ENCODE measurements around the gene ANKH.

ANKH gene

DNA sequence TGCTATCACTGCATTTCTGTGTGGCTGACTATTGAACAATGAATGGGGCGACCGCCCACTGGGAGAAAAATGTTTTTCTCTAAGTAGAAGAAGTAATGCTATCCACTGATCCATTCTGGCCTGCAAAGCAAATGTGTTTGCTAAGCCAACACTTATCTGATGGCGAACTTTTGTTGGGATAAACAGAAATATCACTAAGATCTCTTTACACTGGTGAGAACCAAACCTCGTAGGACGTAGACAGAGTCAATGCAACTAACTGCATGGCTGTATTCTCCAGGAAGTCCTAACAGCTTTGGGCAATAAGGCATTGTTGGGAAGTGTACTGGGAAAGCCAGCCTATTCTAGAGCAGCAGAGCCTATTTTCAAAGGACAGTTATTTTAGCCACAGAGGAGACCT lies 77.7 kb downstream of the ANKH start:
- no peak for DNase-seq (ENCODE audit: low read depth)
- no peak overlapping the region for H3K4me3 ChIP-seq (ENCODE audit: low read length)
- TF ChIP-seq, protein P1, sequence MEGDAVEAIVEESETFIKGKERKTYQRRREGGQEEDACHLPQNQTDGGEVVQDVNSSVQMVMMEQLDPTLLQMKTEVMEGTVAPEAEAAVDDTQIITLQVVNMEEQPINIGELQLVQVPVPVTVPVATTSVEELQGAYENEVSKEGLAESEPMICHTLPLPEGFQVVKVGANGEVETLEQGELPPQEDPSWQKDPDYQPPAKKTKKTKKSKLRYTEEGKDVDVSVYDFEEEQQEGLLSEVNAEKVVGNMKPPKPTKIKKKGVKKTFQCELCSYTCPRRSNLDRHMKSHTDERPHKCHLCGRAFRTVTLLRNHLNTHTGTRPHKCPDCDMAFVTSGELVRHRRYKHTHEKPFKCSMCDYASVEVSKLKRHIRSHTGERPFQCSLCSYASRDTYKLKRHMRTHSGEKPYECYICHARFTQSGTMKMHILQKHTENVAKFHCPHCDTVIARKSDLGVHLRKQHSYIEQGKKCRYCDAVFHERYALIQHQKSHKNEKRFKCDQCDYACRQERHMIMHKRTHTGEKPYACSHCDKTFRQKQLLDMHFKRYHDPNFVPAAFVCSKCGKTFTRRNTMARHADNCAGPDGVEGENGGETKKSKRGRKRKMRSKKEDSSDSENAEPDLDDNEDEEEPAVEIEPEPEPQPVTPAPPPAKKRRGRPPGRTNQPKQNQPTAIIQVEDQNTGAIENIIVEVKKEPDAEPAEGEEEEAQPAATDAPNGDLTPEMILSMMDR (IDR thresholded peaks at IDR 0.05; ENCODE audit: insufficient read depth, low read depth, low read length, missing control alignments) = no peak

DNA sequence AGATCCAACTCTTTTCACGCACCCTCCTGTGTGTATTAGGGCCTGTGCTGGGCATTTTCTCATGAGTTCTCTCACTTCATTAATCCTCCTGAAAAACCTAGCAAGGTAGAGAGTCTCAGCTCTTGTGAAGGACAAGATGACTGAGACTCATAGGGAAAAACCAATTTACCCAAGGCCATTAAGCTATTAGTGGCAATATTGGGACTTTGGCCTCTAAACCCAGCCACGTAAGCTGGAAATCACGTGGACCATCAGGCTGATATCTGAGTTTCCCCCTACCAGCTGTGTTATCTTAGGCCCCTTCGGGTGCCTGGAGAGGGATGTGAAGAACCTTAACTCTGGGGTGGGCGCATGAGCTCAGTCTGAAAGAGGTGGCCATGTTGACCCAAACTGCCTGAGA lies 80.7 kb downstream of the ANKH start:
- H3K4me3 ChIP-seq (ENCODE audit: low read length) = no peak overlapping the region
- TF ChIP-seq, protein P1 (IDR thresholded peaks at IDR 0.05; ENCODE audit: insufficient read depth, low read depth, low read length, missing control alignments) = no peak
- no peak for DNase-seq (ENCODE audit: low read depth)

DNA sequence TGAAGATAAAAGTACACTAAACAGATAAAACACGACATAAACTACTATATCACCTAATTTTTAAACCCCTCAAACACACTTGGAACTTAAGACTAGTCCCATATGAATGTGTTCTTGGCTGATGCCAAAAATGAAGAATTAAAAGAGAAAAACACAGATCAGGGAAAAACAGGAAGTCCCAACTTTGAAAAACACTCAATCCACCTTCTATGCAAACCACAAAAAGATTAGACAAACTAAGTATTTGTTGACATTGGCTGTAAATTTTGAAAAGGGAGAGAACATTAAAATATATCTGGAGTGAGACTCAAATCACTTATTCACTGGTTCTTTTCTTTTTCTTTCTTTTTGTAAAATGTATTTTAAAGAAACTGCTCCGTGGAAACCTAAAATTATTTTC lies 81.4 kb downstream of the ANKH start:
- TF ChIP-seq, protein P1 (IDR thresholded peaks at IDR 0.05; ENCODE audit: insufficient read depth, low read depth, low read length, missing control alignments) = no peak
- H3K4me3 ChIP-seq (ENCODE audit: low read length) = no peak overlapping the region
- no peak for DNase-seq (ENCODE audit: low read depth)

DNA sequence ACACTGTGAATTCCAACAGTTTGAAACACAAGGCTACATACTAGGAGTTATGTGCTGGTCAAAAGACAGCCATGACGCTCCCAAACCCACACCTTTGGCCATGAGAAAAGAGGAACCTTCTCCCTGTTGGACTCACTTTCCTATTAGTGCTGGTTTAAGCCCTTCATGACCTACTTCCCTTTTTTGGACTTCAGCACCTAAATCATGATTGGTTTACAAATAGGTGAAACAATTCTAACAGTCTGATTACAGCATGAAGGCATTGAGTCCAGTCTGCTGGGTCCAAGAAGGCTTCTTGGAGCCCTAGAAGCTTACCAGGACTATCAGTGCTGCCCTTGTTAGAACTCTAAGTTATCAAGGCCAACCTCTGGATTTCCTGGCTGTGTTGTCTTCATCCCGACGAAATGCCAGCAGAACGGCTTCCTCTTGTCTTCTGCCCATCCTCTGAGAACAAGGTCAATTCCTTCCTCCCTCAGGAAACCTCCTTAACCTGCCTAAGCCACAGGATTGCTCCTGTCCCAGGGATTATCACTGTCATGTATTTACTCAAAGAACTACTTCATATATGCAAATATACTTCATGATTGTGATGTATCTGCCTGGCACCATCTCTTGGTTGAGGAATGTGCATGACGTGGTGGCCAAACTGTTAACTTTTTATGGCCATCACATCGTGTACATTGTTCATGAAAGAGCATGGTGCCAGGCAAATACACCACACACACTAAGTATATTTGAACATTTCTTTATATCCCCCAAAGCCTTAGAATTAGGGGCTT lies 83.6 kb downstream of the ANKH start:
- no peak for DNase-seq (ENCODE audit: low read depth)
- no peak overlapping the region for H3K4me3 ChIP-seq (ENCODE audit: low read length)
- TF ChIP-seq, protein P1 (IDR thresholded peaks at IDR 0.05; ENCODE audit: insufficient read depth, low read depth, low read length, missing control alignments) = no peak

DNA sequence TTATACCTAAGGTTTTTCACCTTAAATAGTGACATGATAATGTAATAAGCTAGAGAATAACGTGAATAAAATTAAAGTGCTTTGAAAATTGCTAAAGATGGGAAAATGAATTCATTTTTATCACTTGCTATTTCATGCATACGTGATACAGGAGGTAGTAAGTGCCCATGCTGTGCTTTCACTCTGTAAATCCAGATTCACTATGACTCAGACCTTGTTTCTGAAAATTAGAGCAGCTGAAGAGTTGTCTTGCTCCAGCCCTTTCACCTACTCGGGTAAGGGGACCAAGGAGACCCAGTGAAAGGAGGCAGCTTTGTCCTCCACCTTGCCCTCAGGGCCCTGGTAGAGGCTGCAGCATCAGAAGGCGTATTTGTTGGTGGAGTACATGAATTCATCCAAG lies 87.9 kb downstream of the ANKH start:
- TF ChIP-seq, protein P1 (IDR thresholded peaks at IDR 0.05; ENCODE audit: insufficient read depth, low read depth, low read length, missing control alignments) = no peak
- H3K4me3 ChIP-seq (ENCODE audit: low read length) = no peak overlapping the region
- DNase-seq (ENCODE audit: low read depth) = no peak

DNA sequence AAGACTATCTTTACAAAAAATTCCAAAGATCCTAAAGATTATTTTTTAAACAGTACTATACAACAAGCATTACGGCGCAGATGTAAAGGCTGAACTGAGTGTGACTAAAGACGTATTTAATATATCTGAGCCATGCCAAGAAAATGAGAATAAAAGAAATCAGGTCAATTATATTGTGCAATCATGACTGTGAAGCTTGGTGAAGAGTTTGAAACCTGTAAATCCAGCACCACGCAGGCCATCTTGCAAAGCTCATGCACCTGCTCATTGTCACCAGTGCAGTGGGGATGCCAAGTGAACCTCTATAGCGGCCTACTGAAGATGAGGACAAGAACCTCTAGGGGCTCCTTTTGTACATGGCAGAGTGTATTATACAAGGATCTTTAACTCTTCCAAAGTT lies 89.0 kb downstream of the ANKH start:
- no peak for DNase-seq (ENCODE audit: low read depth)
- H3K4me3 ChIP-seq (ENCODE audit: low read length) = no peak overlapping the region
- TF ChIP-seq, protein P1 (IDR thresholded peaks at IDR 0.05; ENCODE audit: insufficient read depth, low read depth, low read length, missing control alignments) = no peak

DNA sequence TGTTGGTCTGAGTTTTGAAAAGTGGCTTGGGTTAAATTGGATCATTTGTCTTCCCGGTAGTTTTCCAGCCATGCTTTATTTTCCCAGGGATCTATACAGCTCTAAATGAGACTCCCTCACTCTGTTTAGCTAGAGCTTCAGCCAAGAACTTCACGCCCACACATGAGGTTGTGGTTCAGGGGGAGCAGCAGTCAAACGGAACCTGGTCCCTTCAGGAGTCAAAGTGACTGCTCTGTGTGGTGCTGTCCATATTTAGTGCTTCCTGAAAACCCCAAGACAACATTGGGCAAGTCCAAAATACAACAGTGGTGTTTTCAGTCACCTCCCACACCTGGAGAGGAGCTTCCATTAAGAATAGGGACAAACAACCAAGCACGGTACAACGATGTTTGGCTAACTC lies 90.5 kb downstream of the ANKH start:
- no peak for DNase-seq (ENCODE audit: low read depth)
- H3K4me3 ChIP-seq (ENCODE audit: low read length) = no peak overlapping the region
- TF ChIP-seq, protein P1 (IDR thresholded peaks at IDR 0.05; ENCODE audit: insufficient read depth, low read depth, low read length, missing control alignments) = no peak
